NCI-H82 (cell line): ENCODE measurements around the gene AFAP1.

Experiments
- DNase-seq: peaks from one replicate; lab custom pipeline; 2025; lab: John Stamatoyannopoulos, UW

Gene AFAP1

GRCh38 chr4:7967501-7968261 is 28.0 kb upstream of the AFAP1 start:
- no peak for DNase-seq

DNA sequence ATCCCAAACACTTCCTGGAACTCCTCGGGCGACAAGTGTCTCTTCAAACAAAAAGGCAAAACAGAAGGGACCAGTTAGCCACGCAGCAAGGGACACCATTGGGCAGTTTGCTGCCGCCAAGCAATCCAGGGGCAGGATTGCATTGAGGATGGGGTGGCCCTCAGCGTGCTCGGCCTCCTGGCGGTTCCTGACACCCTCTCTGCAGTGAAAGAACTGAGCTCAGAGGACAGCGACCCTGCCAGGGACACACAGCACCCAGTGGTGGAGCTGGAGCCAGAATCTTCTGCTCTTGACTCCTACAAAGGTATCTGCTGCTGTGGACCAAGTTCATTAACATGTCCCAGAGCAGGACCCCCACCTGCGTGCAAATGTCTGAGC is 27.4 kb upstream of the AFAP1 start:
- no peak for DNase-seq

- DNase-seq, result no peak
Observed at GRCh38 chr4:7966281-7967062, 26.8 kb upstream of the AFAP1 start.

GRCh38 chr4:7964890-7965662 is 25.4 kb upstream of the AFAP1 start:
- no peak for DNase-seq

- DNase-seq, result no peak
Observed at GRCh38 chr4:7964459-7964858, 24.8 kb upstream of the AFAP1 start.

DNA sequence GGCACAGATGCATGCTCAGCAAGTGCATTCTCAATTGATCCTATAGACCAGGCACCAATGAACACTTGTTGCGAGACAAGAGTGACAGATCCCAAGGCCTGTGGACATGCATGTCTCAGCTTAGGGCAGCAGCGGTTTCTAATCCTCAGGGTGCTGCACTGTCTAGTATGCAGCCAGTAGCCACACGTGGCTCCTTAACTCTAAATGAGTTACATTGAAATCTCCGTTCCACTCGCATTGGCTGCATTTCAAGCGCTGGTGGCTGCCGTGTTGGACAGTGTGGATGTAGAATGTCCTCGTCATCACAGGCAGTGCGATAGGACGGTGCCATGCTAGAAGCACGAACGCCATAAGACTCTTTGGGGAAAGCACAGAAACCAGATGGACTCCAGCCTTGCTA is 24.0 kb upstream of the AFAP1 start:
- DNase-seq, result no peak

- DNase-seq, result no peak
Observed at GRCh38 chr4:7962609-7963508, 23.2 kb upstream of the AFAP1 start.

- peak; percentile 14 for DNase-seq
Observed at GRCh38 chr4:7960790-7961655, 21.4 kb upstream of the AFAP1 start.

DNA sequence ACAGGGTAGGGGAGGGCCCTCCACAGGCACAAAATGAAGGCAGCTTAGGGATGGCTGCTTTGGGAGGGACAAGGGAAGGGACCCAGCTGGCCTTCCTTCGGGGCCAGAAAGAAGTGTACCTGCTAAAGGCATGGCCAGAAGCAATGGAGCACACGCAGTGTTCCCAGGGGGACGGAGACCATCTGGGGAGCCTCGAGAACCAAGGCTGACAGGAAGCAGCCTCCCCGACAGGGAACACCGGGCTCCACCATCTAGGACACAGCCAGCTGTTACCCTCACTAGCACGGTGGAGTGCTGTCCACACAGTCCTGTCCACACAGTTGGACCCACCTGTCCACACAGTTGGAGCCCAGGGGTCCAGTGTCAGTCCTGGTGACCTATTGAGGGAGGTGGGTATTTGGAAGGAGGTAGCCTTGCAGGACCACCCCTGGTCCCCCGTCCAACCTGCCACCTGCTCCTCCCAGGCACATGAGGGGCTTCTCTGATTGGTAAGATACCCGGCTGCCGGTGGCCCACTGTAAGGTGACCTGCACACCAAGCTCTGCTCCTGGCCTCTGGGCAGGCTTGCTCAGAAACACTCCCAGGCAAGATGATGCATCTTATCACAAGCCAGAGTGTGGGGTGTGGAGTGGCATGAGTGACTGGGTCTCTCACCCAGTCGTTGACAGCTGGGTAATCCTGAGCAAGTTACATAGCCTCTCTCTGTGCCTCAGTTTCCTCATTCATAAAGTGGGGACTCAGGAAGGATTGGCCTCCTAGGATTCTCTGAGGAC is 20.5 kb upstream of the AFAP1 start:
- no peak for DNase-seq

GRCh38 chr4:7959078-7959477 is 19.4 kb upstream of the AFAP1 start:
- no peak for DNase-seq

DNA sequence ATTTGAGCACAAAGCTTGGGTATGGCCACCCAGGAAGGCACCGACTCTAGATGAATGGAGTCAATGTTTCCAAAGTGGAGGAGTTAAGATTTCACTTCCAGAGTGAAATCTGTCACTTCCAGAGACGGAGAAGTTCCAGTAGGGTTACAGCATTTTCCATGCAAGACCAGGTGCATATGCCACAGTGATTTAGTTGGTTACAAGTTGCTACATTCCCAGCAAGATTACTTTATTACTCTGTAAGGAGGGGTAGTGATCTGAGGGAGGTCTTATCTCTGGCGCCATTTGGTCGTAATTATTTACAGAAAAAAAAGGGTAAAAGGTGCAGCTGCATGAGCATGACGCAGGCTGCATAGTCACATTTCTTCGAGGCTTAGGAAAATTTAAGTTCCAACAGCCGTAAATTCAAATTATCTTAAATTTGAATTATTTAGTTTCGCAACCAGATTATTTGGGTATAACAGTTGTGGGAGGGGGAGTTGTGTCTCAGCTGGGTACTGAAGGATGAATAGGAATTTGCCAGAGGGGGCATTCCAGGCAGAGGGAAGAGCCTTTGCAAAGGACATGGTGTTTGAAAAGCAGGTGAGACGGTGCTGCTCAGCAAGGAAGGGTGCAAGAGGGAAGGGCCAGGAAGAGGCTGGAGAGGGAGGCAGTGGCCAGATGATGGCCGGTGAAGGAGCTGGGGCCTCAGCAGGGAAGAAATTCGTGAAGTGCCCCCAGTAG is 17.4 kb upstream of the AFAP1 start:
- DNase-seq, result no peak

DNA sequence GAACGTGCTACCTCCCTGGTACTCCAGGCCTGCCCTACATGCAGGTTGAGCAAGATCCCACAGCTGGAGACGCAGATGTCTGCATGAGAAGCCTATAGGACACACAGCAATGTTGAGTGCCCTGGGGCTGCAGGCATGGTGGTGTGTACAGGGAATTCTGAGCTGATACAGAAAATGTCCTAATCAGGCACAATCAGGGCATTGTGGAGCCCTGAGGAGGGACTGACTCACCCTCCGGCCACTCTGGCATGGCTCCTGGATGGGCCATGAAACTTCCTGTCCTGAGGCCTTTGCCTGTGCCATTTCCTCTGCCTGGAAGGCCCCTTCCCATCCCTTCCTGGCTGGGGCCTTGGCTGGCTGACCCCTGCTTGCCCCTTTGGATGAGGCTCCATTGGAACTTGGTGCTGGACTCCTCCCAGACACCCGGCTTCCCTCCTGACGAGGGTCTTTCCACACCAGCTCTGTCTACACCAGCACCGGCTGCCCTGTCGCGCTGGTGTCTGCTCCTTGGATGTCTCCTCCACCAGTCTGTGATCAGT is 16.7 kb upstream of the AFAP1 start:
- no peak for DNase-seq

- DNase-seq, result no peak
Observed at GRCh38 chr4:7955393-7955792, 15.7 kb upstream of the AFAP1 start.

- DNase-seq, result no peak
Observed at GRCh38 chr4:7952615-7953014, 13.0 kb upstream of the AFAP1 start.

- no peak for DNase-seq
Observed at GRCh38 chr4:7950301-7951092, 10.8 kb upstream of the AFAP1 start.

DNA sequence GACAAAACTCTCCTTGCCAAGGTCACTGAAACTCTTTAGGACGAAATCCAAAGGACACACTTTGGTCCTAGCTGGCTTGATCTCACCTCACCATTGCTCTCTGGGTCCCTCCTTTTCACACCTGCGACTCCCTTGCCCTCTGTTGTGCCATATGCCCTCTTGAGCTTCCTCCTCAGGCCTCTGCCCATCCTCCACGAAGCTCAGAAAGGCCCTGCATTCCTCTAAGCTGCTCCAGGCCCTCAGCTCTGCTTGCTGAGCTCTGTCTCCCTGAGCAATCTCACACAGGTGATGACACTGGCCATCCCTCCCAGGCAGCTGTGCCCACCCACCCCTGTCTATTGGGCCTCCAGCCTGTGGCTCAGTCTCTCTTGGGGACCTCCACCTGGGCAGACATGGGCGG is 10.1 kb upstream of the AFAP1 start:
- DNase-seq, result no peak

DNA sequence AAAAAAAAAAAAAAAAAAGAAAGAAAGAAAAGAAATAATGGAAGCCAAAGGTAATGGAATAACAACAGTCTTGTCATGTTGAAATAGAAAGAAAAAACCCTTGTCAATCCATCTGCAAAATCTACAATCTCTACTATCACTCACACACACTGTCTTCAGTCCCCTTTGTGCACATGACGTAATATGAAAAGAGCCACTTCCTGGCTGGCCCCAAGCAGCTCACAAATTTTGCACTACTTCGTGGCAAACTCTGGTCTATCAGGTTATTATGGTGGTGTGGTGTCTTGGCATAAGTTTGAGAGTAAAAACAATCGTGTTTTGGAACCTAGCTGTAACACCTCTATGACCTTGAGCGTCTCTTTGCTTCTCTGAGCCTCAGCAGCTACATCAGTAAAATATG is 8.3 kb upstream of the AFAP1 start:
- DNase-seq, result no peak

DNA sequence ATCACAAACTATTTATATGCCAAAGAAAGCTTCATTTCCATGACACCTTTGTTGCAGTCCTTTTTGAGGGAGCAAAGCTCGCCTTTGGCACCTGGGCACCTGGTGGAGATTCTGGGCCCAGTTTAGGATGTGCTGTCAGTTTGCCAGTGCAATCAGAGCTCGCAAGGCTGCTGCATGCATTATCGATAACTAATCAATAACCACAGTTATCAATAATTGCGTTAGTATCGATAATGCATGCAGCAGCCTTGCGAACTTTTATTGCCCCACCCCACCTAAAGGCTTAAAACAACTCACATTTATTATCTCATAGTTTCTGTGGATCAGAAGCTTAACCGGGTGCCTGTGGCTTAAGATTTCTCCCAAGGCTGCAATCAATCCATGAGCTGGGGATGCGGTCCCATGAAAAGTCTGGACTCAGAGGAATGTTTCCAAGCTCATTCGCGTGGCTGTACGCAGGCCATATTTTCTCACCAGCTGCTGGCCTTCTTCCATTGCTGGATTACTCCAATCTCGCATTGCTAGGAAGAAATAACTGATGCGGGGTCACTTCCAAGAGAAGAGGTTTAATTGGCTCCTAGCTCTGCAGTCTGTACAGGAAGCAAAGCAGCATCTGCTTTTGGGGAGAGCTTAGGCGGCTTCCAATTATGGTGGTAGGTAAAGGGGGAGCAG is 6.2 kb upstream of the AFAP1 start:
- DNase-seq, result peak; percentile 31
